ENCODE results near the gene BSG. TPM values are rescaled to one million over a fixed set of nuclear protein-coding genes. Genes with fewer than 3 reads are reported as not detected.
A peak's percentile ranks its signal among the peaks of the same experiment; 100 is the strongest.

The BSG gene
- 758 to 847 TPM (median 841 TPM) in 3 replicates for total RNA-seq (2021)
- Bru-seq, nascent RNA: percentile 79 among the genes with signal in this experiment
- long read RNA-seq, experiment 1, partial matches to known transcripts: 107 of 3,007 reads
- long read RNA-seq, experiment 1, other reads (novel, unspliced or antisense): 2,900 of 3,007 reads
- long read RNA-seq, experiment 2, transcript BSG-205 (7 exons, 2,141 nt): minor isoform, 9 of 783 reads
- long read RNA-seq, experiment 2, transcript BSG-203 (8 exons, 1,616 nt): major isoform, 231 of 783 reads
- long read RNA-seq, experiment 2, partial matches to known transcripts: 221 of 783 reads
- long read RNA-seq, experiment 2, other reads (novel, unspliced or antisense): 320 of 783 reads
- long read RNA-seq, experiment 3, partial matches to known transcripts: 391 of 2,285 reads
- long read RNA-seq, experiment 3, other reads (novel, unspliced or antisense): 1,891 of 2,285 reads

DNA sequence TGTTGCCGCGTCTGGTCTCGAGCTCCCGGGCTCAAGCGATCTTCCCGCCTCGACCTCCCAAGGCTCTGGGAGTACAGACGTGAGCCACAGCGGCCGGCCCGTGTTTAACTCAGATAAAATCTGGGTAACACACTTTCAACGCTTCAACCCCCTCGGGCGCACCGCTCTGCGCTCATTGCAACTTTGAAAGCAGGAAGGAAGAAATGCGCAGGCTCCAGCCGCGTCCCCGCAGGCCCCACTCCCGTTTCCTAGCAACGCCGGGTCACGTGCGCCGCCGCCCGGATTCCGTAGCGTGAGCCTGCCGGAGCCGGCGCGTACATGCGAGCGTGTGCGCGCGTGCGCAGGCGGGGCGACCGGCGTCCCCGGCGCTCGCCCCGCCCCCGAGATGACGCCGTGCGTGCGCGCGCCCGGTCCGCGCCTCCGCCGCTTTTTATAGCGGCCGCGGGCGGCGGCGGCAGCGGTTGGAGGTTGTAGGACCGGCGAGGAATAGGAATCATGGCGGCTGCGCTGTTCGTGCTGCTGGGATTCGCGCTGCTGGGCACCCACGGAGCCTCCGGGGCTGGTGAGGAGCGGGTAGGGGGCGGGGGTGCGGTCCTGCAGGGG, at the start of gene BSG:
Gene BSG, plus strand, starts transcription at position 457 of the 603 bp plus-strand sequence. Its CDS starts 39 bp downstream, at position 496.
- ChIA-PET POLR2A (interaction anchor here (1.0 to 1.9 kb wide), 3 partner anchors 9 to 62 kb away, joined by 3 to 6 read pairs (median 4); no protein-coding TSS in a partner anchor), CTCF (interaction anchor here (0.6 to 1.7 kb wide), 2 partner anchors 12 to 62 kb away, joined by 3 to 4 read pairs; no protein-coding TSS in a partner anchor)
- Mint-ChIP-seq H3K27me3 (ENCODE audit: low read depth) (peaks cover 19% of the 10 kb centered on the region), H3K27ac (peak within 1 kb of the TSS; percentile 99), H3K4me3 (peak within 1 kb of the TSS; percentile 94), H3K36me3 (peaks cover 5% of the 10 kb centered on the region), H3K4me1 (peaks cover 33% of the 10 kb centered on the region), H3K9me3 (no peaks in the 10 kb centered on the region)
- ATAC-seq (peak; percentile 74), DNase-seq (ENCODE audit: low spot score) (peak; percentile 98)
- TF ChIP-seq HMGXB4 (CRISPR knock-in tag; IDR thresholded peaks at IDR 0.05) (peak; percentile 70; the same call in 1 of the 2 replicates), ESRRA (CRISPR knock-in tag; IDR thresholded peaks at IDR 0.05; ENCODE audit: borderline replicate concordance) (0 out of 2 replicates have a peak, but pooled peaks have one; percentile 70), SP1 (CRISPR knock-in tag; conservative IDR thresholded peaks at IDR 0.05) (peak; percentile 71), ZNF263 (CRISPR knock-in tag; IDR thresholded peaks at IDR 0.05; ENCODE audit: low read depth) (no peak), GRHL2 (CRISPR knock-in tag; IDR thresholded peaks at IDR 0.05; ENCODE audit: insufficient replicate concordance, severe bottlenecking) (no peak), USF2 (CRISPR knock-in tag; IDR thresholded peaks at IDR 0.05) (peak; percentile 99), JUN (CRISPR knock-in tag; IDR thresholded peaks at IDR 0.05) (no peak), USF1 (CRISPR knock-in tag; IDR thresholded peaks at IDR 0.05) (peak; percentile 97), CREM (CRISPR knock-in tag; IDR thresholded peaks at IDR 0.05) (0 out of 2 replicates have a peak, but pooled peaks have one; percentile 68), GTF2I (CRISPR knock-in tag; conservative IDR thresholded peaks at IDR 0.05) (no peak), CREB1 (CRISPR knock-in tag; IDR thresholded peaks at IDR 0.05) (no peak), GABPB1 (CRISPR knock-in tag; IDR thresholded peaks at IDR 0.05) (no peak), ZNF232 (CRISPR knock-in tag; IDR thresholded peaks at IDR 0.05) (no peak), OVOL2 (CRISPR knock-in tag; IDR thresholded peaks at IDR 0.05; ENCODE audit: borderline replicate concordance) (no peak), PRRX2 (CRISPR knock-in tag; IDR thresholded peaks at IDR 0.05) (0 out of 2 replicates have a peak, but pooled peaks have one; percentile 45), FOXP1 (CRISPR knock-in tag; IDR thresholded peaks at IDR 0.05; ENCODE audit: borderline replicate concordance) (0 out of 2 replicates have a peak, but pooled peaks have one; percentile 31), ZNF317 (CRISPR knock-in tag; IDR thresholded peaks at IDR 0.05; ENCODE audit: borderline replicate concordance, low read depth) (no peak), RELA (CRISPR knock-in tag; IDR thresholded peaks at IDR 0.05; ENCODE audit: borderline replicate concordance) (no peak), NFE2L1 (CRISPR knock-in tag; IDR thresholded peaks at IDR 0.05) (no peak), KAT7 (CRISPR knock-in tag; IDR thresholded peaks at IDR 0.05; ENCODE audit: borderline replicate concordance) (no peak; the same call in 1 of the 2 replicates), FOXK1 (CRISPR knock-in tag; IDR thresholded peaks at IDR 0.05) (peak; percentile 17; the same call in 1 of the 2 replicates), SOX15 (CRISPR knock-in tag; IDR thresholded peaks at IDR 0.05) (no peak), ETV6 (CRISPR knock-in tag; IDR thresholded peaks at IDR 0.05) (peak; percentile 65; the same call in 1 of the 2 replicates), ZNF121 (CRISPR knock-in tag; IDR thresholded peaks at IDR 0.05) (no peak)
- TF ChIP-seq, protein P1, sequence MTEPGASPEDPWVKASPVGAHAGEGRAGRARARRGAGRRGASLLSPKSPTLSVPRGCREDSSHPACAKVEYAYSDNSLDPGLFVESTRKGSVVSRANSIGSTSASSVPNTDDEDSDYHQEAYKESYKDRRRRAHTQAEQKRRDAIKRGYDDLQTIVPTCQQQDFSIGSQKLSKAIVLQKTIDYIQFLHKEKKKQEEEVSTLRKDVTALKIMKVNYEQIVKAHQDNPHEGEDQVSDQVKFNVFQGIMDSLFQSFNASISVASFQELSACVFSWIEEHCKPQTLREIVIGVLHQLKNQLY (CRISPR knock-in tag; IDR thresholded peaks at IDR 0.05): no peak
- TF ChIP-seq, protein P2, sequence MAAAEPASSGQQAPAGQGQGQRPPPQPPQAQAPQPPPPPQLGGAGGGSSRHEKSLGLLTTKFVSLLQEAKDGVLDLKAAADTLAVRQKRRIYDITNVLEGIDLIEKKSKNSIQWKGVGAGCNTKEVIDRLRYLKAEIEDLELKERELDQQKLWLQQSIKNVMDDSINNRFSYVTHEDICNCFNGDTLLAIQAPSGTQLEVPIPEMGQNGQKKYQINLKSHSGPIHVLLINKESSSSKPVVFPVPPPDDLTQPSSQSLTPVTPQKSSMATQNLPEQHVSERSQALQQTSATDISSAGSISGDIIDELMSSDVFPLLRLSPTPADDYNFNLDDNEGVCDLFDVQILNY (CRISPR knock-in tag; IDR thresholded peaks at IDR 0.05): peak; percentile 68; the same call in 1 of the 2 replicates
- TF ChIP-seq, protein P3, sequence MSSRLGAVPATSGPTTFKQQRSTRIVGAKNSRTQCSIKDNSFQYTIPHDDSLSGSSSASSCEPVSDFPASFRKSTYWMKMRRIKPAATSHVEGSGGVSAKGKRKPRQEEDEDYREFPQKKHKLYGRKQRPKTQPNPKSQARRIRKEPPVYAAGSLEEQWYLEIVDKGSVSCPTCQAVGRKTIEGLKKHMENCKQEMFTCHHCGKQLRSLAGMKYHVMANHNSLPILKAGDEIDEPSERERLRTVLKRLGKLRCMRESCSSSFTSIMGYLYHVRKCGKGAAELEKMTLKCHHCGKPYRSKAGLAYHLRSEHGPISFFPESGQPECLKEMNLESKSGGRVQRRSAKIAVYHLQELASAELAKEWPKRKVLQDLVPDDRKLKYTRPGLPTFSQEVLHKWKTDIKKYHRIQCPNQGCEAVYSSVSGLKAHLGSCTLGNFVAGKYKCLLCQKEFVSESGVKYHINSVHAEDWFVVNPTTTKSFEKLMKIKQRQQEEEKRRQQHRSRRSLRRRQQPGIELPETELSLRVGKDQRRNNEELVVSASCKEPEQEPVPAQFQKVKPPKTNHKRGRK (CRISPR knock-in tag; IDR thresholded peaks at IDR 0.05; ENCODE audit: borderline replicate concordance): no peak
- TF ChIP-seq, protein P4, sequence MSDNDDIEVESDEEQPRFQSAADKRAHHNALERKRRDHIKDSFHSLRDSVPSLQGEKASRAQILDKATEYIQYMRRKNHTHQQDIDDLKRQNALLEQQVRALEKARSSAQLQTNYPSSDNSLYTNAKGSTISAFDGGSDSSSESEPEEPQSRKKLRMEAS (CRISPR knock-in tag; IDR thresholded peaks at IDR 0.05): peak; percentile 62; the same call in 1 of the 2 replicates
- TF ChIP-seq, protein P5, sequence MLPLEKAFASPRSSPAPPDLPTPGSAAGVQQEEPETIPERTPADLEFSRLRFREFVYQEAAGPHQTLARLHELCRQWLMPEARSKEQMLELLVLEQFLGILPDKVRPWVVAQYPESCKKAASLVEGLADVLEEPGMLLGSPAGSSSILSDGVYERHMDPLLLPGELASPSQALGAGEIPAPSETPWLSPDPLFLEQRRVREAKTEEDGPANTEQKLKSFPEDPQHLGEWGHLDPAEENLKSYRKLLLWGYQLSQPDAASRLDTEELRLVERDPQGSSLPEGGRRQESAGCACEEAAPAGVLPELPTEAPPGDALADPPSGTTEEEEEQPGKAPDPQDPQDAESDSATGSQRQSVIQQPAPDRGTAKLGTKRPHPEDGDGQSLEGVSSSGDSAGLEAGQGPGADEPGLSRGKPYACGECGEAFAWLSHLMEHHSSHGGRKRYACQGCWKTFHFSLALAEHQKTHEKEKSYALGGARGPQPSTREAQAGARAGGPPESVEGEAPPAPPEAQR (CRISPR knock-in tag; IDR thresholded peaks at IDR 0.05): no peak

Data from WTC11 (cell line).